DMS53 (cell line): ENCODE data around the gene ADAMTS1.

Experiments
- DNase-seq: peaks from one replicate; lab custom pipeline; 2025; lab: John Stamatoyannopoulos, UW

ADAMTS1 gene

GRCh38 chr21:26812173-26812572 is 33.0 kb downstream of the ADAMTS1 start:
- no peak for DNase-seq

DNA sequence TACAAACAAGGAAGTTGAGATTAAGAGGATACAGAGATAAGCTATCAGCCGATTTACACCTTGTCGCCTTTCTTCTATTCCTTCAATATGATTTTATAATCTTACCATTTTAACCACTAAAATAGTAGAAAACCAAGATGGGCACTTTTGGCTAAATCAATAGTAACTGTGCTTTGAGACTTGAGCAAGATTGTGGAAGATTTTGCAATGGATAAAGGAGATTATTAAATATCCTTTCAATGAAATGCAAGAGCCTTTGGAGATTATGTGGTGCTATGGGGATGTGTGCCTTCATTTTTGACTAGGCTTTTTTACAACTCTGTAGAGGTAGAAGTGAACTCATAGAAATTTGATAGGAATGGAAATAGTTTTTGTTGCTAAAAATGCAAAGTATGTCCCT is 33.7 kb downstream of the ADAMTS1 start:
- DNase-seq: no peak

DNA sequence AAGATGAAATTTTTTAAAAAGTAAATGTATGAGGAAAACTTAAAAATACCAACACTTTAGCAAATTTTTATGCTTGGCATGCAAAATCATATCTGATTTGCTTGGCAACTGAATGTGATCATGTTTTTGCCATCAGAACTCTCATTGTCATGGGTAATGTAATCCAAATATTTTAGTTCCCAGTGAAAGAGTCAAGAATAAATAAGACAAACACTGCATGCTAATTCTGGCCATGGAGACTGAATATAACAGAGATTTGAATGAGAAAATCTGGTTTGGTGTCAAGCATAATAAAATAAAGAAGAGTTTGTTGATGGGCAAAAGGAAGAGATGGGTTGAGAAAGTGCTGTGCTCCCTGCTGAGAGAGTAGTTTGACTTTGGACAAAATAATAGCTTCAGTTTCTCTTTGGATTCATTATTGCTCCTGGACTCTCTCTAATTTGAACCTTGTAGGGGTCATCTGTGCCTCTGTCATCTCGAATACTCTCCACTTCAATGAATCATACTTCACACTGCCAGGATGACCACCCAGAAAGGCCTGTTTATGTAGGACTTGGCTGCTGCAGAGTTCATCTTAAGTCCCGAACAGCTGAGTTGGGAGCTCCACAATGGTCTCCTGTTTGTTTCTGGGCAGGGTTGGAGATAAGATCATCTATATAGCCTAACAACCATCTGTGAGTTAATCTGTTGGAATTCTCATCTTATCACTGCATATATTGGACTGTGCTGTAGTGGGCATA is 34.4 kb downstream of the ADAMTS1 start:
- no peak for DNase-seq

- no peak for DNase-seq
Measured at GRCh38 chr21:26810266-26810665, 34.9 kb downstream of the ADAMTS1 start.

- DNase-seq: no peak
Measured at GRCh38 chr21:26809745-26810144, 35.5 kb downstream of the ADAMTS1 start.

DNA sequence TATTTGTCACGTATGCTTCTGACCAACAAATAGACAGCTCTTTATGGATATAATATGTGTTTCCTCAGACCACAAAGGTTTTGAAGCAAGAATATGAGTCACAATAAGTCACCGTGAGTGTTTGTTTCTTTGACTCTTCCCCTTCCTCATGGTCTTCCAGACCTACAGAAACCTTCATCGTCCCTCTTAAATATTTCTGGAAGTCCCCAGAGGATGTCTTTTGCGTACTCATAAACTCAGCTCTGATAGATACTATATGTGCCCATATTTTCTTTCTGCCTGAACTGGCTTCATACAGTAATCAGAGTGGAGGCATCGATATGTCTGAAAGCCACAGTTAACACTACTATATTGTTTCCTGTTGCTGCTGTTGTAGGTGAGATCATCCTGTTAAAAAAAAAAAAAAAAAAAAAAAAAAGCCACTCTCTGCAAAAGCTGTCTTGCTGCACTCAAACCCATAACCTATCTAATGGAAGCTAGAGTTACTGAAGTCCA is 38.4 kb downstream of the ADAMTS1 start:
- peak; percentile 47 for DNase-seq

DNA sequence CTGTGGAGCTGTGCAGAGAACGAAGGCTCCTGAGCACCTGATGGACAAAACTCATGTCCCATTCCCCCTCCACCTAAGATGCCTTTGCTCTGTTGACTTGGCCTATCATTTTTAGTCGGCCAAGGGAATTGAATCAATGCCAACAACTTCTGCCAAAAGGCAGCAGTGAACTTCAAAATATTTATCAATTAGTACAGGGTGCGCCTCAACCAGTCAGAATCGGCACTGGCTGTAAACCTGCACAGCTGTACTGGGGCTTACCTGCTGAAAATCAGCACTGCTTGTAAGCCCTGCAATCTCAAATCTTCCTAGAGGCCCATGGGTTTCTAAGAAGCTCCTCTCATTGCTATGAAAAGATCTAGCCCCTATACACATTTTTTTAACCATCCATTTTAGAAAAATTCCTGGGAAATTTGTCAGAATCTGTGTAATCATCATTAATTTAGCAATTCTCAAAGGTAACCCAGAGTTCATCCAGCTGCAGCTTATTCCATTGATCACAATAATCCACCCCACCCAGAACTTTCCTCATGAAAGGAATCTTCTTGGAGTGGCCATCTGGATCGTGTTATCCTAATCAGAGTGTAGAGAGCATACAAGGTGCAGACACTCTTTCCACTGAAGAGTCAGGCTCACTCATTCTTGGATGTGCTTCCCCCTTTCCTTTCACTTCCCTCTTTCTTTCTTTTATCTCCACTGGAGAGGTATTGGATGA is 40.2 kb downstream of the ADAMTS1 start:
- no peak for DNase-seq

- DNase-seq: no peak
Measured at GRCh38 chr21:26801498-26801897, 43.7 kb downstream of the ADAMTS1 start.

DNA sequence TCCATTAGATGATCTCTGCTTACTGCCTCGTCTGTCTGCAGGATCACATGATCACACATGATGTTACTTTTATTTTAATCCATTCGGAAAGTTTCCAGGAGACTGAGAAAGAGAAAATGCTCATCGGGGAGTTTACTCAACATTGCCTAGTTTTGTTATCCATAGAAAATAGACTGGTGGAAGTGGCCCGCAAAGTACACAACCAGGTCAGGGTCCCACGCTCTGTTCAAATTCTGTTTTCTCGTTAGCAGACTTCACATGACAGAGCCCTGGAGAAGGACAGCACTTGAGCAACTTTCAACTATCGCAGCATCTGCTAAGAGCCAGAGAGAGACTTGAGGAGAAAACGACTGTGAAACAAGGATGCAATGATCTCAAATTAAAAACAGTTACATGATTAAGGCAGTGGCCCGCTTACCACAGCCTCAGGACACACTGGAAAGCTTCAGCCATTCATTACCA is 44.2 kb downstream of the ADAMTS1 start:
- no peak for DNase-seq

GRCh38 chr21:26800455-26800854 is 44.8 kb downstream of the ADAMTS1 start:
- no peak for DNase-seq

DNA sequence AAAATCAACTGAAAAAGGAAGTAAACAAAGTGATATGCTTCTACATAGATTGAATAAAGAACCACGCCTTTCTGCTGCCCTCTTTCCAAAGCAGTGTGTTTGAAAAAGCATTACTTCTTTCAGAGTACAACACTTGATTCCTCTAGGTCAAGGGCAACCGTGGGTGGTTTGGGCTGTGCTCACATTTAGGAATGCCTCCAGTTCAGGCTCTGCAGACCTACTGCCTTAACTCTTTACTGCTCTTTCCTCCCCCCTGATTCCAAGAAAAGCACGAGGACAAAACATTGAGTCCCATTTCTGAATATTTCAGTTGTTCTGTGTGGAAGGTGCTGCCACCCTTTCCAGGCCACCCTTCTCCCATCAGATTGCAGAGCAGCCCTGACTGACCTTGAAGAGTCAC is 45.2 kb downstream of the ADAMTS1 start:
- peak; percentile 34 for DNase-seq

GRCh38 chr21:26798856-26799751 is 46.1 kb downstream of the ADAMTS1 start:
- DNase-seq: peak; percentile 96

- DNase-seq: no peak
Measured at GRCh38 chr21:26797878-26798456, 47.2 kb downstream of the ADAMTS1 start.

GRCh38 chr21:26795866-26796329 is 49.3 kb downstream of the ADAMTS1 start:
- DNase-seq: peak; percentile 92

- peak; percentile 34 for DNase-seq
Measured at GRCh38 chr21:26795412-26795805, 49.8 kb downstream of the ADAMTS1 start.

DNA sequence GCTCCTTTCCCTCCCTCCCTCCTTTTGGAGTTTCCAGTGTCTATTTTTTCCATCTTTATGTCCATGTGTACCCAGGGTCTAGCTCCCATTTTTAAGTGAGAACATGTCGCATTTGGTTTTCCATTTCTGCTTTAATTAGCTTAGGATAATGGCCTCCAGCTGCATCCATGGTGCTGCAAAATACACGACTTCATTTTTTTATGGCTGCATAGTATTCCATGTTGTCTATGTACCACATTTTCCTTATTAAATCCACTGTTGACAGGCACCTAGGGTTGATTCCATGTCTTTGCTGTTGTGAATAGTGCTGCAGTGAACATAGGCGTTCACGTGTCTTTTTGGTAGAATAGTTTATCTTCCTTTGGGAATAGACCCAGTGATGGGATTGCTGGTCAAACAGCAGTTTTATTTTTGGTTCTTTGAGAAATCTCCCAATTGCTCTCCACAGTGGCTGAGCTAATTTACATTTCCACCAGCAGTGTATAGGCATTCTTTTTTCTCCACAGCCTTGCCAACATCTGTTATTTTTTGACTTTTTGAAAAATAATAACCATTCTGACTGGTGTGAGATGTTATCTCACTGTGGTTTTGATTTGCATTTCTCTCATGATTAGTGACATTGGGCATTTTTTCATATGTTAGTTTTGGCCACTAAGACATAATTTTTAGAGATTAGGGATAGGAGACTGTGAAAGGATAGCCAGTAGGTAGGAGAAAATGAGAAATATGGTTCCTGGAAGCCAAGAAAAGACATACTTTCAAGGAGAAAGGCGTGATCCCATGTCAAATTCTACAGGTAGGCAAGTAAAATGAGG is 50.4 kb downstream of the ADAMTS1 start:
- no peak for DNase-seq

- DNase-seq: peak; percentile 59
Measured at GRCh38 chr21:26790296-26790695, 54.9 kb downstream of the ADAMTS1 start.

GRCh38 chr21:26788790-26789189 is 56.4 kb downstream of the ADAMTS1 start:
- DNase-seq: no peak
